Testis (tissue), 3 donors: ENCODE measurements around the gene POC1B. TPM values are rescaled to one million over a fixed set of nuclear protein-coding genes. Genes with fewer than 3 reads are reported as not detected.

Experiments
- DNase-seq: peaks from one replicate; pipeline ENCODE4 v3.0.0-alpha.2; 2019
- H3K27ac ChIP-seq, 2 donors: fragments of 200-600 bp; sonication (generic); one replicate each; pipeline ENCODE4 v1.5.1; 2019
- H3K27me3 ChIP-seq: fragments of 200-600 bp; sonication (generic); one replicate; pipeline ENCODE4 v1.5.1; 2019
- H3K36me3 ChIP-seq: fragments of 200-600 bp; sonication (generic); one replicate; pipeline ENCODE4 v1.5.1; 2017; ENCODE audit warnings: low read depth; ENCODE audit errors: missing control alignments
- H3K4me1 ChIP-seq: fragments of 200-600 bp; sonication (generic); one replicate; pipeline ENCODE4 v1.5.1; 2019
- H3K4me3 ChIP-seq, 2 donors: fragments of 200-600 bp; sonication (generic); one replicate each; pipeline ENCODE4 v1.5.1; 2017 to 2019
- H3K9me3 ChIP-seq: fragments of 200-600 bp; sonication (generic); one replicate; pipeline ENCODE4 v1.5.1; 2017
- CTCF ChIP-seq, 3 experiments: fragments of 450-650 bp in 2 of 3; fragments of 200-600 bp in 1 of 3; sonication (generic) in 1 of 3; IDR thresholded peaks; one replicate each; pipeline ENCODE4 v1.5.1; 2016 to 2019; ENCODE audit warnings: antibody characterized with exemption in 3 of 3, mild to moderate bottlenecking in 2 of 3, moderate library complexity in 1 of 3
- POLR2A ChIP-seq: fragments of 450-650 bp; IDR thresholded peaks from one replicate; pipeline ENCODE4 v1.6.1; 2017; ENCODE audit warnings: antibody characterized with exemption, mild to moderate bottlenecking, moderate library complexity
- WGBS, 2 donors: methylation state at CpG; one replicate each; pipeline ENCODE4 v1.1.5; 2018; 5-methylcytosine and 5-hydroxymethylcytosine counted together
- intact Hi-C: fragments of 100-400 bp; cut with DNase I; formaldehyde crosslinking; loops from one replicate; pipeline ENCODE4 v1.15.1; 2023; ENCODE audit warnings: low total_unique reads
- polyA plus RNA-seq: library from polyadenylated mRNA; stranded (reverse); fragments of 350-450 nt; fragmentation: Illumina TruSeq; extraction: RNeasy Lipid Tissue Mini Kit (QIAGEN cat#74804); gene quantifications from one replicate; pipeline ENCODE4 v1.2.3, GENCODE V29; 2014; ENCODE audit warnings: low read depth, low replicate concordance; ENCODE audit not compliant: insufficient read depth
- small RNA-seq, 2 donors: library from RNA; depleted of rRNA; stranded (forward); fragments of <200 nt; gene quantifications; one replicate each; pipeline ENCODE3, GENCODE V24; 2016
- total RNA-seq, 2 donors: library from RNA; depleted of rRNA; stranded (reverse); fragments of >200 nt; gene quantifications; one replicate each; pipeline ENCODE4 v1.2.3, GENCODE V29; 2016

The POC1B gene
- total and polyA plus RNA-seq, 3 donors from 2014 or later: 16.8 to 30.2 (median 21.3) TPM

- Histone ChIP-seq H3K9me3 (no peaks in the 10 kb centered on the region), H3K4me3 (no peak overlapping the region), H3K36me3 (no peaks in the 10 kb centered on the region), H3K27ac (no peak overlapping the region), H3K27me3 (no peaks in the 10 kb centered on the region), H3K4me1 (no peaks in the 10 kb centered on the region)
- intact Hi-C loops: no loop called here
- WGBS, 2 donors: 87 to 88% methylated on average over 7 of the region's 7 CpGs
- TF ChIP-seq POLR2A (no peak), CTCF (IDR thresholded peaks at IDR 0.05) (no peak)
- DNase-seq: no peak
Measured at GRCh38 chr12:89370850-89371249, 155.0 kb downstream of the POC1B start.

GRCh38 chr12:89370421-89370831, 155.4 kb downstream of the POC1B start:
- no peaks in the 10 kb centered on the region for H3K9me3 ChIP-seq
- TF ChIP-seq CTCF (IDR thresholded peaks at IDR 0.05) (no peak), POLR2A (no peak)
- no peaks in the 10 kb centered on the region for H3K27me3 ChIP-seq
- WGBS, 2 donors: 71 to 78% methylated on average over 3 of the region's 3 CpGs
- intact Hi-C loops: no loop called here
- H3K36me3 ChIP-seq: no peaks in the 10 kb centered on the region
- no peak overlapping the region for H3K4me3 ChIP-seq
- no peak overlapping the region for H3K27ac ChIP-seq
- H3K4me1 ChIP-seq: no peaks in the 10 kb centered on the region
- DNase-seq: no peak

Small RNA genes within 50 kb of the gene (small RNA-seq; reads per million reads assigned to genes)
- gene AC025034.2: 0 reads per million in 2 donors
- gene POC1B-GALNT4: 0 reads per million in 2 donors

Other genes with a start within 250 kb of the POC1B start
- 10 to 100 TPM; 10.9 to 17.2 TPM for gene DUSP6, start 173.5 kb downstream of the POC1B start, total RNA-seq
- gene DUSP6, start 173.5 kb downstream of the POC1B start, polyA plus RNA-seq: 15.1 TPM
- gene GALNT4, start 1.3 kb downstream of the POC1B start, total RNA-seq: 1 to 10 TPM; 3.4 to 4.3 TPM
- 1.8 TPM for gene GALNT4, start 1.3 kb downstream of the POC1B start, polyA plus RNA-seq
- 100 to 1,000 TPM in 1 of 2 donors, 10 to 100 TPM in 1; 98.7 to 142 TPM for gene ATP2B1, start 182.8 kb upstream of the POC1B start, total RNA-seq
- gene ATP2B1, start 182.8 kb upstream of the POC1B start, polyA plus RNA-seq: 32.1 TPM